GM10248 (cell line): ENCODE measurements around the gene CTTN.
A peak's percentile ranks its signal among the peaks of the same experiment; 100 is the strongest.

Experiments
- CTCF ChIA-PET: fragments of 300-600 bp; sonication (Branson Sonifier 250); formaldehyde crosslinking; extraction: SDS; loops from one replicate; lab custom pipeline; 2021; ENCODE audit warnings: antibody characterized with exemption; lab: Yijun Ruan, JAX
- POLR2A ChIA-PET: fragments of 350-650 bp; sonication (Branson Sonifier 250); formaldehyde crosslinking; extraction: SDS; loops from one replicate; lab custom pipeline; 2020; ENCODE audit warnings: antibody characterized with exemption; lab: Yijun Ruan, JAX
- DNase-seq: peaks from one replicate; pipeline ENCODE4 v3.0.0; 2012; ENCODE audit errors: extremely low spot score
- TF ChIP-seq, protein P1 (sequence below): IDR thresholded peaks from 2 replicates; pipeline ENCODE4 v1.5.1; 2012; ENCODE audit warnings: mild to moderate bottlenecking, low read depth; ENCODE audit errors: extremely low read depth, missing control alignments, control extremely low read depth

Gene CTTN

DNA sequence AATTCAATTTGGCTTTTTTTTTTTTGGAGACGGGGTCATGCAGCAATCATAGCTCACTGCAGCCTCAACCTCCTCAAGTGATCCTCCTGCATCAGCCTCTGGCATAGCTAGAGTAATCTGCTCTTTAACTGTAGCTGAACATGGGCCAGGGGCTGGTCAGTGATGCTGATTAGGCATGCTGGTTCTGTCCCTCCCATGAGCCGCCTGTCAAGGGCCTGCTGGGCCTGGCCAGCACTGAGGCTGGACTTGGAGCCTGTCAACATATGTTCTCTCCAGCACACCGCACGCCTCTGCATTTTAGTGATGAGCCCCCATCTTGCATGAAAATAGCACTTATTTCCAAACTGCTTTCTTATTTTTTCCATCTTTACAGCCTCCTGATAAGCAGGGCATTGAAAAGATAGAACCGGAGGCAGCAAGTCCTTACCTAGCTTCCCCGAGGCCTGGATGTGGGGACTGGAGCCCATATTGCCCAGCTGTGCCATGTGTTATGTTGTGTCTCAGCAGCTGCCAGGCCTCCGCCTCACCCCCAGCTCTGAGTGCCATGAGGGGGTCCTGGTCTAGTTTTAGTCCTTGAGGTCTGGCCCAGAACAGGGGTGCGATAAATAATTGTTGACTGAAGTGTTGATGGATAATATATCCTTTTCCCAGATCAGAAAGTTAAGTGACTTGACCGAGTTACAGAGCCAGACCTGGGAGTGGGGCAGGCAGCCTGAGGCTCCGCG lies 80.0 kb downstream of the CTTN start:
- POLR2A ChIA-PET: no interaction called here

GRCh38 chr11:70480711-70481110 lies 82.4 kb downstream of the CTTN start:
- ChIA-PET POLR2A (no interaction called here), CTCF (interaction anchor here (3.5 kb wide), 1 partner anchor 13 kb away, joined by 15 read pairs; no protein-coding TSS in a partner anchor)
- TF ChIP-seq, protein P1, sequence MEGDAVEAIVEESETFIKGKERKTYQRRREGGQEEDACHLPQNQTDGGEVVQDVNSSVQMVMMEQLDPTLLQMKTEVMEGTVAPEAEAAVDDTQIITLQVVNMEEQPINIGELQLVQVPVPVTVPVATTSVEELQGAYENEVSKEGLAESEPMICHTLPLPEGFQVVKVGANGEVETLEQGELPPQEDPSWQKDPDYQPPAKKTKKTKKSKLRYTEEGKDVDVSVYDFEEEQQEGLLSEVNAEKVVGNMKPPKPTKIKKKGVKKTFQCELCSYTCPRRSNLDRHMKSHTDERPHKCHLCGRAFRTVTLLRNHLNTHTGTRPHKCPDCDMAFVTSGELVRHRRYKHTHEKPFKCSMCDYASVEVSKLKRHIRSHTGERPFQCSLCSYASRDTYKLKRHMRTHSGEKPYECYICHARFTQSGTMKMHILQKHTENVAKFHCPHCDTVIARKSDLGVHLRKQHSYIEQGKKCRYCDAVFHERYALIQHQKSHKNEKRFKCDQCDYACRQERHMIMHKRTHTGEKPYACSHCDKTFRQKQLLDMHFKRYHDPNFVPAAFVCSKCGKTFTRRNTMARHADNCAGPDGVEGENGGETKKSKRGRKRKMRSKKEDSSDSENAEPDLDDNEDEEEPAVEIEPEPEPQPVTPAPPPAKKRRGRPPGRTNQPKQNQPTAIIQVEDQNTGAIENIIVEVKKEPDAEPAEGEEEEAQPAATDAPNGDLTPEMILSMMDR: no peak
- DNase-seq: no peak

More for the DNA sequence above, 80.0 kb downstream of the CTTN start:
- no peak for DNase-seq
- TF ChIP-seq, protein P1: no peak
- CTCF ChIA-PET: interaction anchor here (0.9 to 3.5 kb wide), 2 partner anchors 10 to 11 kb away, joined by 3 to 15 read pairs; no protein-coding TSS in a partner anchor

DNA sequence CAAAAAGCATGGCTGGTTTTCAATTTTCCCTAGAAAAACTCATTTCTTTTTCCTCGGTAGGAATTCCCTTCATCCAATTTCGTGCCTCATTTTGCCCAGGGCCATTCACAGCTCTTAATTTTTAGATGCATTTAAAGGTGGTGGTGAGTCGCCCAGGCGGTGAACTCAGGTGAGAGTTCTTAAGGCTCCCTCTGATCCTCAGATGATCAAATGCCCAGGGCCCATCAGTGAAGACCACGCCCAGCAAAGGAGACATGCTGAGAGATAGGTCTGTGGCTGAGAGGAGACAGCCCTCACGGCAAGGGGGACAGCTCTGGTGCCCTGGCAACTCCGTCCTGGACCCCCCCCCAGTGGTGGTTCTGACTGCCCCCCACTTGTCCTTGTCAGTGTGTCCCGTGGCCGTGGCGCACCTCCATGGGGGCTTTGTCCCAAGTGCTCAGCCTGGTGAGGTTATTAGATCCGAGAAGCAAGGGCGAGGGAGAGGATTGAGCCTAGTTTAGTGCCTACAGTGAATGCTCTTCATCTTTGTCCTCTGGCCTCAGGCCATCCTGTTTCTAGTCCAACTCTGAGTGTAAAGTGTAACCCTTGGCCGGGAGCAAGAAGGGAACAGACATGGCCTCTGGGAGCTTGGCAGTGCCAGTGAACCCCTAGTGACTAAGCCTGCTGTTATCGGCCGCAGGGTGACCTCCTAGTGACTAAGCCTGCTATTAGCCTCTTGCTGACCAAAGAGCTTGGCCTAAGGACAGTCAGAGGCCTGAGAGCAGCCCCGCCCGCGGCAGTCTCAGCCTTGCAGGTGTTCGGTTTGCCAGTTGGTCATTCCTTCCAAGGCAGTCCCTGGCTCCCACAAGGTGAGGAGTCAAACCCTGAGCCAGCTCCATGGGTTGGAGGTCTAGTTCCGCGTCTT lies 83.5 kb downstream of the CTTN start:
- DNase-seq: no peak
- POLR2A ChIA-PET: no interaction called here
- TF ChIP-seq, protein P1: no peak
- CTCF ChIA-PET: interaction anchor here (1.2 to 3.5 kb wide), 3 partner anchors 12 to 14 kb away, joined by 4 to 15 read pairs (median 7); no protein-coding TSS in a partner anchor

GRCh38 chr11:70482529-70482917 lies 84.2 kb downstream of the CTTN start:
- TF ChIP-seq, protein P1: no peak
- ChIA-PET POLR2A (no interaction called here), CTCF (interaction anchor here (1.2 to 1.3 kb wide), 2 partner anchors 12 to 14 kb away, joined by 4 to 7 read pairs; no protein-coding TSS in a partner anchor)
- no peak for DNase-seq

GRCh38 chr11:70483077-70483861 lies 84.9 kb downstream of the CTTN start:
- POLR2A ChIA-PET: no interaction called here
- TF ChIP-seq, protein P1: peak; percentile 42
- peak; percentile 63 for DNase-seq
- CTCF ChIA-PET: interaction anchor here (1.2 to 1.3 kb wide), 2 partner anchors 13 to 15 kb away, joined by 4 to 7 read pairs; no protein-coding TSS in a partner anchor
